Transverse colon (tissue), 4 donors: Measurements from ENCODE around the gene ATP13A2.

ENCODE experiments used
- CTCF ChIP-seq, 5 experiments: fragments of 200-600 bp in 3 of 5; fragments of 450-650 bp in 2 of 5; sonication (generic) in 3 of 5; IDR thresholded peaks; 1 replicate in 2 of 5; 2 replicates in 3 of 5; pipeline ENCODE4 v1.5.1; 2016 to 2017; ENCODE audit warnings: antibody characterized with exemption in 5 of 5, inconsistent platforms in 3 of 5, mild to moderate bottlenecking in 2 of 5, moderate library complexity in 1 of 5
- EP300 ChIP-seq: sonication (generic); formaldehyde crosslinking; IDR thresholded peaks from one replicate; pipeline ENCODE4 v1.6.1; 2017; ENCODE audit warnings: antibody characterized with exemption, low read depth
- POLR2A ChIP-seq: fragments of 450-650 bp; IDR thresholded peaks from one replicate; pipeline ENCODE4 v1.6.1; 2016; ENCODE audit warnings: antibody characterized with exemption, mild to moderate bottlenecking, moderate library complexity
- POLR2AphosphoS5 ChIP-seq, 3 donors: sonication (generic); formaldehyde crosslinking; IDR thresholded peaks; one replicate each; pipeline ENCODE4 v1.6.1; 2016; ENCODE audit warnings: antibody characterized with exemption in 3 of 3

- no peak for TF ChIP-seq POLR2A
- no peak for TF ChIP-seq CTCF (IDR thresholded peaks at IDR 0.05)
- TF ChIP-seq POLR2AphosphoS5 (IDR thresholded peaks at IDR 0.05) = no peak
- no peak for TF ChIP-seq EP300
Measured at GRCh38 chr1:16991571-16991970, 20.2 kb downstream of the ATP13A2 start.
